GM21619 (cell line): Measurements from ENCODE around the gene RCC2.

Experiments used
- ATAC-seq: cut with Tn5 transposase; IDR thresholded peaks from one replicate; pipeline ENCODE4 v1.9.1; 2021; ENCODE audit not compliant: unreplicated experiment

Gene RCC2

GRCh38 chr1:17447501-17447992, 8.1 kb upstream of the RCC2 start:
- ATAC-seq = no peak

GRCh38 chr1:17442841-17443240, 3.4 kb upstream of the RCC2 start:
- ATAC-seq = no peak

GRCh38 chr1:17441993-17442357, 2.5 kb upstream of the RCC2 start:
- ATAC-seq = no peak

- no peak for ATAC-seq
Measured at GRCh38 chr1:17441265-17441992, 2.0 kb upstream of the RCC2 start.

- ATAC-seq = no peak
Measured at GRCh38 chr1:17440827-17441168, 1.3 kb upstream of the RCC2 start.

GRCh38 chr1:17440074-17440826, 773 bp upstream of the RCC2 start:
- no peak for ATAC-seq

- peak; percentile 41 for ATAC-seq
Measured at GRCh38 chr1:17438318-17439249, 893 bp downstream of the RCC2 start.

GRCh38 chr1:17437580-17438317, 1.7 kb downstream of the RCC2 start:
- ATAC-seq = peak; percentile 27

GRCh38 chr1:17437260-17437579, 2.3 kb downstream of the RCC2 start:
- ATAC-seq = no peak

- ATAC-seq = no peak
Measured at GRCh38 chr1:17436380-17437174, 2.9 kb downstream of the RCC2 start.

GRCh38 chr1:17434601-17435000, 4.9 kb downstream of the RCC2 start:
- no peak for ATAC-seq

- no peak for ATAC-seq
Measured at GRCh38 chr1:17434016-17434415, 5.5 kb downstream of the RCC2 start.

GRCh38 chr1:17433261-17433660, 6.2 kb downstream of the RCC2 start:
- no peak for ATAC-seq

GRCh38 chr1:17432412-17432811, 7.1 kb downstream of the RCC2 start:
- no peak for ATAC-seq

- no peak for ATAC-seq
Measured at GRCh38 chr1:17429183-17429582, 10.3 kb downstream of the RCC2 start.

GRCh38 chr1:17427696-17428660, 11.5 kb downstream of the RCC2 start:
- no peak for ATAC-seq

GRCh38 chr1:17425806-17426600, 13.5 kb downstream of the RCC2 start:
- no peak for ATAC-seq

- ATAC-seq = no peak
Measured at GRCh38 chr1:17423781-17424245, 15.7 kb downstream of the RCC2 start.
